Kidney glomerular epithelial cell (primary cell): ENCODE data around the gene POU6F2.
A peak's percentile ranks its signal among the peaks of the same experiment; 100 is the strongest.

Experiments used
- DNase-seq: peaks from one replicate; lab custom pipeline; 2025; lab: John Stamatoyannopoulos, UW

The POU6F2 gene

GRCh38 chr7:39252916-39253315 is 275.2 kb downstream of the POU6F2 start:
- peak; percentile 79 for DNase-seq

- DNase-seq, result no peak
These were observed 281.8 kb downstream of the POU6F2 start for GRCh38 chr7:39259391-39260003.

GRCh38 chr7:39260279-39260844 is 282.7 kb downstream of the POU6F2 start:
- no peak for DNase-seq

- DNase-seq, result no peak
These were observed 284.1 kb downstream of the POU6F2 start for GRCh38 chr7:39261771-39262170.

- DNase-seq, result no peak
These were observed 288.2 kb downstream of the POU6F2 start for GRCh38 chr7:39265641-39266591.

- DNase-seq, result no peak
These were observed 291.3 kb downstream of the POU6F2 start for GRCh38 chr7:39269034-39269433.

- DNase-seq, result no peak
These were observed 292.3 kb downstream of the POU6F2 start for GRCh38 chr7:39270018-39270417.

GRCh38 chr7:39271402-39271801 is 293.7 kb downstream of the POU6F2 start:
- DNase-seq, result peak; percentile 20

GRCh38 chr7:39272111-39272510 is 294.4 kb downstream of the POU6F2 start:
- no peak for DNase-seq

GRCh38 chr7:39272691-39273090 is 295.0 kb downstream of the POU6F2 start:
- no peak for DNase-seq

- DNase-seq, result no peak
These were observed 302.6 kb downstream of the POU6F2 start for GRCh38 chr7:39280337-39280736.

- DNase-seq, result no peak
These were observed 307.5 kb downstream of the POU6F2 start for GRCh38 chr7:39285256-39285655.

GRCh38 chr7:39288303-39288702 is 310.6 kb downstream of the POU6F2 start:
- DNase-seq, result no peak

GRCh38 chr7:39291628-39292410 is 314.1 kb downstream of the POU6F2 start:
- no peak for DNase-seq

GRCh38 chr7:39293056-39293823 is 315.5 kb downstream of the POU6F2 start:
- no peak for DNase-seq

GRCh38 chr7:39294022-39294421 is 316.3 kb downstream of the POU6F2 start:
- no peak for DNase-seq

- no peak for DNase-seq
These were observed 318.1 kb downstream of the POU6F2 start for GRCh38 chr7:39295796-39296195.

- DNase-seq, result no peak
These were observed 322.0 kb downstream of the POU6F2 start for GRCh38 chr7:39299695-39300094.

GRCh38 chr7:39300276-39300675 is 322.6 kb downstream of the POU6F2 start:
- no peak for DNase-seq

- no peak for DNase-seq
These were observed 323.8 kb downstream of the POU6F2 start for GRCh38 chr7:39301543-39301942.

- DNase-seq, result no peak
These were observed 326.5 kb downstream of the POU6F2 start for GRCh38 chr7:39304178-39304577.
